ENCODE measurements around the gene ZCCHC10. TPM values are rescaled to one million over a fixed set of nuclear protein-coding genes. Genes with fewer than 3 reads are reported as not detected.

The ZCCHC10 gene
- total and polyA plus RNA-seq, 9 of the 15 experiments (the other 6 are each of a cell fraction or from before 2014, with no cell fraction given) = 11.9 to 146 (median 51.8) TPM

DNA sequence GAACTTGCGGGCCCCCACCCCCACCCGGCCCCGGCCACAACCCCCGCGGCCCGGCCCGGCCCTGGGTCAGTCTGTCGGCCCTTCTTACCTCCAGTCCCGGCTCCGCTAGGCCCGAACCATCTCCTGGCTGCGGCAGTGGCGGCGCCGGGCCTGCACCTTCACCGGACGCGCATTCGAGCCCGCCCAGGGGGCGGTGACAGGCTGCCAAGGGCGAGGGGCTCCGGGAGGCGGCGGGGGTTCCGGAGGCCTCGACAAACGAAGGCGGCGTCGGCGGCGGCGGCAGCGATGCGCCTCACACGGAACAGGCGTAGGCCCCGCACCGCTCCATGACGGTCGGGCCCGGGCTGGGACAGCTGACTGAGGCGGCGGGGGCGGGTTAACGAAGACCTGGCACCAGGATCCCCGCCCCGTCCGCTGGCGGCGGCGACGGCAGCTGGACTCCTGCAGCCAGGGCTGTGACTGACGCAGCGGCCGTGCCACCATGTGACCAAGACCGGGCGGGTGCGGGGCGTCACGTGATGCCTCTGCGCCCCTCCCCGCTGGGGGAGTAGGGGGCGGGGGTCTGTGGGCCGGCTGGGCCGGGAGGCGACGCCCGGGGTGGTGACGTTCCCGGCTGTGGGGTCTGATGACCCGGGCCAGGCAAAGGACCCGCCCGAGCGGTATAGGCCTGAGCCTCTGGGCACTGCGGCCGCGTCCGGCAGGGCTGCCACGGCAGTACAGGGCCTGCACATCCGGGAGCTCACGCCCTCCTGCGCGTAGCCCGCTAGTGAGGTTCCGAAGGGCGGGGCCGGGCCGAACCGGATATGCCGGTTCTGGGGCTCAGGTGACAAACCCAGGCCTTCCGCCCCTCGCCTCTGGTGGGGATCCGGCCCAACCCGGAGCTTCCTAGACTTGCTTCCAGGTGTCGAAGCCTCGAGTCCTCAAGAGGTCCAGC lies 62.9 kb downstream of the ZCCHC10 start, which contains the start of gene AFF4 (continued):
- TF ChIP-seq, protein P1, sequence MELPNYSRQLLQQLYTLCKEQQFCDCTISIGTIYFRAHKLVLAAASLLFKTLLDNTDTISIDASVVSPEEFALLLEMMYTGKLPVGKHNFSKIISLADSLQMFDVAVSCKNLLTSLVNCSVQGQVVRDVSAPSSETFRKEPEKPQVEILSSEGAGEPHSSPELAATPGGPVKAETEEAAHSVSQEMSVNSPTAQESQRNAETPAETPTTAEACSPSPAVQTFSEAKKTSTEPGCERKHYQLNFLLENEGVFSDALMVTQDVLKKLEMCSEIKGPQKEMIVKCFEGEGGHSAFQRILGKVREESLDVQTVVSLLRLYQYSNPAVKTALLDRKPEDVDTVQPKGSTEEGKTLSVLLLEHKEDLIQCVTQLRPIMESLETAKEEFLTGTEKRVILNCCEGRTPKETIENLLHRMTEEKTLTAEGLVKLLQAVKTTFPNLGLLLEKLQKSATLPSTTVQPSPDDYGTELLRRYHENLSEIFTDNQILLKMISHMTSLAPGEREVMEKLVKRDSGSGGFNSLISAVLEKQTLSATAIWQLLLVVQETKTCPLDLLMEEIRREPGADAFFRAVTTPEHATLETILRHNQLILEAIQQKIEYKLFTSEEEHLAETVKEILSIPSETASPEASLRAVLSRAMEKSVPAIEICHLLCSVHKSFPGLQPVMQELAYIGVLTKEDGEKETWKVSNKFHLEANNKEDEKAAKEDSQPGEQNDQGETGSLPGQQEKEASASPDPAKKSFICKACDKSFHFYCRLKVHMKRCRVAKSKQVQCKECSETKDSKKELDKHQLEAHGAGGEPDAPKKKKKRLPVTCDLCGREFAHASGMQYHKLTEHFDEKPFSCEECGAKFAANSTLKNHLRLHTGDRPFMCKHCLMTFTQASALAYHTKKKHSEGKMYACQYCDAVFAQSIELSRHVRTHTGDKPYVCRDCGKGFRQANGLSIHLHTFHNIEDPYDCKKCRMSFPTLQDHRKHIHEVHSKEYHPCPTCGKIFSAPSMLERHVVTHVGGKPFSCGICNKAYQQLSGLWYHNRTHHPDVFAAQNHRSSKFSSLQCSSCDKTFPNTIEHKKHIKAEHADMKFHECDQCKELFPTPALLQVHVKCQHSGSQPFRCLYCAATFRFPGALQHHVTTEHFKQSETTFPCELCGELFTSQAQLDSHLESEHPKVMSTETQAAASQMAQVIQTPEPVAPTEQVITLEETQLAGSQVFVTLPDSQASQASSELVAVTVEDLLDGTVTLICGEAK (IDR thresholded peaks at IDR 0.05) = peak; percentile 83
- TF ChIP-seq, protein P1 (CRISPR knock-in tag; IDR thresholded peaks at IDR 0.05) = no peak
- TF ChIP-seq, protein P2, sequence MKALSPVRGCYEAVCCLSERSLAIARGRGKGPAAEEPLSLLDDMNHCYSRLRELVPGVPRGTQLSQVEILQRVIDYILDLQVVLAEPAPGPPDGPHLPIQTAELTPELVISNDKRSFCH (CRISPR knock-in tag; IDR thresholded peaks at IDR 0.05) = no peak
- TF ChIP-seq, protein P2 (tag; IDR thresholded peaks at IDR 0.05) = peak; percentile 83
- TF ChIP-seq, protein P3, sequence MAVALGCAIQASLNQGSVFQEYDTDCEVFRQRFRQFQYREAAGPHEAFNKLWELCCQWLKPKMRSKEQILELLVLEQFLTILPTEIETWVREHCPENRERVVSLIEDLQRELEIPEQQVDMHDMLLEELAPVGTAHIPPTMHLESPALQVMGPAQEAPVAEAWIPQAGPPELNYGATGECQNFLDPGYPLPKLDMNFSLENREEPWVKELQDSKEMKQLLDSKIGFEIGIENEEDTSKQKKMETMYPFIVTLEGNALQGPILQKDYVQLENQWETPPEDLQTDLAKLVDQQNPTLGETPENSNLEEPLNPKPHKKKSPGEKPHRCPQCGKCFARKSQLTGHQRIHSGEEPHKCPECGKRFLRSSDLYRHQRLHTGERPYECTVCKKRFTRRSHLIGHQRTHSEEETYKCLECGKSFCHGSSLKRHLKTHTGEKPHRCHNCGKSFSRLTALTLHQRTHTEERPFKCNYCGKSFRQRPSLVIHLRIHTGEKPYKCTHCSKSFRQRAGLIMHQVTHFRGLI (CRISPR knock-in tag; IDR thresholded peaks at IDR 0.05) = peak; percentile 28; the same call in 1 of the 2 replicates
- TF ChIP-seq, protein P4, sequence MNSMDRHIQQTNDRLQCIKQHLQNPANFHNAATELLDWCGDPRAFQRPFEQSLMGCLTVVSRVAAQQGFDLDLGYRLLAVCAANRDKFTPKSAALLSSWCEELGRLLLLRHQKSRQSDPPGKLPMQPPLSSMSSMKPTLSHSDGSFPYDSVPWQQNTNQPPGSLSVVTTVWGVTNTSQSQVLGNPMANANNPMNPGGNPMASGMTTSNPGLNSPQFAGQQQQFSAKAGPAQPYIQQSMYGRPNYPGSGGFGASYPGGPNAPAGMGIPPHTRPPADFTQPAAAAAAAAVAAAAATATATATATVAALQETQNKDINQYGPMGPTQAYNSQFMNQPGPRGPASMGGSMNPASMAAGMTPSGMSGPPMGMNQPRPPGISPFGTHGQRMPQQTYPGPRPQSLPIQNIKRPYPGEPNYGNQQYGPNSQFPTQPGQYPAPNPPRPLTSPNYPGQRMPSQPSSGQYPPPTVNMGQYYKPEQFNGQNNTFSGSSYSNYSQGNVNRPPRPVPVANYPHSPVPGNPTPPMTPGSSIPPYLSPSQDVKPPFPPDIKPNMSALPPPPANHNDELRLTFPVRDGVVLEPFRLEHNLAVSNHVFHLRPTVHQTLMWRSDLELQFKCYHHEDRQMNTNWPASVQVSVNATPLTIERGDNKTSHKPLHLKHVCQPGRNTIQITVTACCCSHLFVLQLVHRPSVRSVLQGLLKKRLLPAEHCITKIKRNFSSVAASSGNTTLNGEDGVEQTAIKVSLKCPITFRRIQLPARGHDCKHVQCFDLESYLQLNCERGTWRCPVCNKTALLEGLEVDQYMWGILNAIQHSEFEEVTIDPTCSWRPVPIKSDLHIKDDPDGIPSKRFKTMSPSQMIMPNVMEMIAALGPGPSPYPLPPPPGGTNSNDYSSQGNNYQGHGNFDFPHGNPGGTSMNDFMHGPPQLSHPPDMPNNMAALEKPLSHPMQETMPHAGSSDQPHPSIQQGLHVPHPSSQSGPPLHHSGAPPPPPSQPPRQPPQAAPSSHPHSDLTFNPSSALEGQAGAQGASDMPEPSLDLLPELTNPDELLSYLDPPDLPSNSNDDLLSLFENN (IDR thresholded peaks at IDR 0.05; ENCODE audit: low read depth in 2 of 2, low read length in 2 of 2) = 0 out of 4 replicates have a peak, but pooled peaks of 1 of the 2 experiments have one; percentile 8
- TF ChIP-seq CREB1 (IDR thresholded peaks at IDR 0.05) = peak; percentile 80
- peak; percentile 89 for TF ChIP-seq CREB1 (CRISPR knock-in tag; IDR thresholded peaks at IDR 0.05)
- no peak for TF ChIP-seq NR1H2 (CRISPR knock-in tag; IDR thresholded peaks at IDR 0.05)
- TF ChIP-seq PTRF (tag; IDR thresholded peaks at IDR 0.05) = no peak
- no peak for TF ChIP-seq MTA2 (IDR thresholded peaks at IDR 0.05; ENCODE audit: low read depth)
- no peak for TF ChIP-seq ZNF586 (CRISPR knock-in tag; conservative IDR thresholded peaks at IDR 0.05)
